Nephron (organoid): Measurements from ENCODE around the gene TPM2.
A peak's percentile ranks its signal among the peaks of the same experiment; 100 is the strongest.

Experiments used
- H3K27ac Mint-ChIP-seq, 3 experiments: 2 replicates each; pipeline ENCODE4 v1.8.0; 2020; ENCODE audit warnings: mixed read lengths in 3 of 3, mild to moderate bottlenecking in 2 of 3, moderate library complexity in 1 of 3
- H3K27me3 Mint-ChIP-seq: 2 replicates; pipeline ENCODE4 v1.8.0; 2021; ENCODE audit warnings: low read depth, mild to moderate bottlenecking, moderate library complexity, mixed read lengths
- H3K36me3 Mint-ChIP-seq: 2 replicates; pipeline ENCODE4 v1.8.0; 2020; ENCODE audit warnings: low read depth, mixed read lengths
- H3K4me1 Mint-ChIP-seq: 2 replicates; pipeline ENCODE4 v1.8.0; 2020; ENCODE audit warnings: mixed read lengths
- H3K4me3 Mint-ChIP-seq, 3 experiments: 2 replicates each; pipeline ENCODE4 v1.8.0; 2020; ENCODE audit warnings: mild to moderate bottlenecking in 3 of 3, mixed read lengths in 3 of 3, moderate library complexity in 2 of 3
- H3K9me3 Mint-ChIP-seq: 2 replicates; pipeline ENCODE4 v1.8.0; 2020; ENCODE audit warnings: mixed read lengths
- CTCF ChIP-seq, 3 experiments: fragments of 200-600 bp; sonication (generic); IDR thresholded peaks; one replicate each; pipeline ENCODE4 v1.5.0; 2021; ENCODE audit warnings: antibody characterized with exemption in 3 of 3; ENCODE audit not compliant: unreplicated experiment in 3 of 3

The TPM2 gene

GRCh38 chr9:35652829-35653209 is 36.9 kb downstream of the TPM2 start:
- Mint-ChIP-seq H3K9me3 (no peaks in the 10 kb centered on the region), H3K4me1 (peaks cover 21% of the 10 kb centered on the region), H3K27me3 (peaks cover 5% of the 10 kb centered on the region), H3K27ac (no peak overlapping the region), H3K36me3 (no peaks in the 10 kb centered on the region), H3K4me3 (no peak overlapping the region)
- TF ChIP-seq CTCF (IDR thresholded peaks at IDR 0.05; ENCODE audit: unreplicated experiment in 3 of 3) = no peak

GRCh38 chr9:35651956-35652828 is 37.5 kb downstream of the TPM2 start:
- no peak for TF ChIP-seq CTCF (IDR thresholded peaks at IDR 0.05; ENCODE audit: unreplicated experiment in 3 of 3)
- no peak overlapping the region for H3K4me3 Mint-ChIP-seq
- no peak overlapping the region for H3K27ac Mint-ChIP-seq
- no peaks in the 10 kb centered on the region for H3K36me3 Mint-ChIP-seq
- peaks cover 26% of the 10 kb centered on the region for H3K4me1 Mint-ChIP-seq
- H3K9me3 Mint-ChIP-seq = no peaks in the 10 kb centered on the region
- peaks cover 3% of the 10 kb centered on the region for H3K27me3 Mint-ChIP-seq

- no peak within 1 kb of the TSS for H3K4me3 Mint-ChIP-seq
- no peak for TF ChIP-seq CTCF (IDR thresholded peaks at IDR 0.05; ENCODE audit: unreplicated experiment in 3 of 3)
- H3K9me3 Mint-ChIP-seq = no peaks in the 10 kb centered on the region
- H3K4me1 Mint-ChIP-seq = peaks cover 23% of the 10 kb centered on the region
- H3K27ac Mint-ChIP-seq = peak within 1 kb of the TSS in 2 of 3 experiments; percentile 26 to 49
- H3K36me3 Mint-ChIP-seq = no peaks in the 10 kb centered on the region
- H3K27me3 Mint-ChIP-seq = peaks cover 3% of the 10 kb centered on the region
Measured at GRCh38 chr9:35650341-35651158, 39.2 kb downstream of the TPM2 start, which contains the start of gene SIT1. Gene SIT1, minus strand, starts transcription at chr9:35650931. Its CDS starts 78 bp downstream, at chr9:35650853.

GRCh38 chr9:35649431-35650340 is 40.0 kb downstream of the TPM2 start:
- Mint-ChIP-seq H3K4me3 (no peak overlapping the region), H3K27ac (peak overlapping the region in 2 of 3 experiments; percentile 49 to 59), H3K9me3 (no peaks in the 10 kb centered on the region), H3K4me1 (peaks cover 23% of the 10 kb centered on the region), H3K27me3 (peaks cover 3% of the 10 kb centered on the region), H3K36me3 (no peaks in the 10 kb centered on the region)
- no peak for TF ChIP-seq CTCF (IDR thresholded peaks at IDR 0.05; ENCODE audit: unreplicated experiment in 3 of 3)

- Mint-ChIP-seq H3K27ac (peak overlapping the region; percentile 95 to 99 (median 99)), H3K9me3 (no peaks in the 10 kb centered on the region), H3K4me1 (peaks cover 26% of the 10 kb centered on the region), H3K36me3 (peaks cover under 1% of the 10 kb centered on the region), H3K27me3 (peaks cover under 1% of the 10 kb centered on the region), H3K4me3 (peak overlapping the region; percentile 94 to 95 (median 94))
- TF ChIP-seq CTCF (IDR thresholded peaks at IDR 0.05; ENCODE audit: unreplicated experiment in 3 of 3) = peak; percentile 92 to 94 (median 93)
Measured at GRCh38 chr9:35646533-35647265, 43.0 kb downstream of the TPM2 start.
